HUDEP-2 (cell line): ENCODE results near the gene CEP112.
"Not testable (repeated sequence)": the region's sequence is repeated elsewhere in the genome, so short reads cannot be mapped to it uniquely, and the experiment has no call there.

Experiments used
- DNase-seq, 76 experiments: peaks; one replicate each; lab custom pipeline; 2025; ENCODE audit not compliant: unreplicated experiment in 76 of 76; lab: John Stamatoyannopoulos, UW

The CEP112 gene

DNA sequence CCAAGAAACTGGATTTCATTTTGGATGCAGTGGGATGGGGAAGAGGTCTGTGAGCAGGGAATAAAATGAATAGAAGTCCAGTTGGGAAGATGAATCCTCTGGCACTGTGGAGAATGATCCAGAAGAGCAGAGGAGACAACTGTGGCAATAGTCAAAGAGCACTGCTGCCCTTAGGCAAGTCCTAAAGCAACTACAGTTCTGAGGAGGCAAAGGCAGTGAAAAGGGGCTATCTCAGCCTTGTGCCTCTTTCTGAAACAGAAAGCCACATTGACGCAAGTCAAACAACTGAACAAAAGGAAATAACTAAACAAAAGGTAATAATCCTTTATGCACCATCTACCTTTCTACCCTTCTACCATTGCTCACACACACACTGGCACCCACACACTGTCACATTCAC lies 392.5 kb downstream of the CEP112 start:
- DNase-seq = no peak

DNA sequence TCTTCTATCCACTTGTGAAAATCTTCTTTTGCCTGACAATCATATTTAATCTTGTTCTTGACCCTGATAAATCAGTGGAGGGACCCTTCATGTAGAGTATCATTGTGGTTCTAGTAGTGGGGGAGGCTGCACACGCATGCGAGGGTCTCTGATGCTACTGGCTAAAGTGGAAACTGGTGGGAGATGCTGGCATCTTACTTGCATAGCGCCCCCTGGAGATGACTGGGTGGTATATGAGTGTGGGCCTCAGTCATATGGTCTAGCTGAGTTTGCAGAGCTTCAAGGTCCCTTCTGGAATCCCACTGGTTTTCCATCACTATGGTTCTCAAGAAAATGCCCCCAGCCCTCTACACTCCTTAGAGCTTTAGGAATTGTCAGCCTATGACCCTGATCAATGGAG lies 394.1 kb downstream of the CEP112 start:
- DNase-seq = peak in 14 of 76 experiments; percentile 1 to 29 (median 11)

DNA sequence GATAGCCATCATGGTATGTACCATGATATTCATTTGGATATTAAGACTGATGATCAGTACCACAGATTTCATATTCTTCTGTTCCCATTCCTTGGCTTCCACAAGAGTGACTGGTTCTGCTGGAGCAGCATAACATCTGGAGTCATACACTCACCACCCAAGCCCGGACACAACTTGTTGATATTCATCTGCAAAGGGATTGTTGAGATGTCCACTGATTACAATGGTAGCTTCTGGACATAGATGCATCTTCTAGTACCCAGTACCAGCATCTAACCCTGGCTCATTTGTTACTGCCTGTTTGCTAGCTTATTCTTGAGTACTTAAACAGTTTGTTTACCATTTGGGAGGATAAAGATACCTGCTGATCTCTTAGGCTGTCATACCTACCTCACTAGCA lies 394.8 kb downstream of the CEP112 start:
- no peak for DNase-seq

DNA sequence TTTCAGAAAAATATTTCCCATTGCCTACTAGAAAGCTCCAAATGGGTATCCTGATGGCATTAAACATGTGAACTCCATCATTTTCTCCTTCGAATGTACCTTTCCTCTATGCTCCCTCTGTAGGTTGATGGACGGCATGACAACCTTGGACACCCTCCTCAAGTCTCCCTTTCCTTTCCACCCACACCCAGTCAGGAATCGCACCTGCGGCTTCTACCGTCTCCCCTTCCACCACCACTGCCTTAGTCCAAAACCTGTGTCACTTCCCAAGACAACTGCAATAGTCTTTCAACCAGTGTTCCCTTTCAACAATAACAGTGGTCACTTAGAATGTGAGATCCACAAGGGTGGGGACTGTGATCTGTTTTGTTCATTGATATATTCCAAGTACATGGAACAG lies 397.4 kb downstream of the CEP112 start:
- DNase-seq = peak in 5 of 76 experiments; percentile 1 to 26 (median 4)

DNA sequence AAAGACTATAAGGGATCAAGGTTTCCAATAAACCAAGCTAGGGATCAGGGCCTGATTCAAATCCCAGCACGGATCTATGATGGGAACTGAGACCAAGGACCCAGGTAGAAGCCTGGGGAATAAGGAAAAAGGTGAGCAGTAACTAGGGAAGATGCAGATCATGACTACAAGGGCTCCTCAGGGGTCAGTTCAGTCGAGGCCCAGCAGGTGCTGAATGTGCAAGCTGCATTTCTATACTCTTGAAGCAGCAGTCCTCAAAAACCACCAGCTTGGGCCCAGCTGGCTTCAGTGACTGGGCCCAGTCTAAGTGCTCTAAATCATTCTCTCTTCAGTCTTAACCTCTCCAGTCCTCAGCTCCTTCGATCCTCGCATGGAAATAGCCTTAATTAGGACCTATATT lies 401.7 kb downstream of the CEP112 start:
- no peak for DNase-seq

DNA sequence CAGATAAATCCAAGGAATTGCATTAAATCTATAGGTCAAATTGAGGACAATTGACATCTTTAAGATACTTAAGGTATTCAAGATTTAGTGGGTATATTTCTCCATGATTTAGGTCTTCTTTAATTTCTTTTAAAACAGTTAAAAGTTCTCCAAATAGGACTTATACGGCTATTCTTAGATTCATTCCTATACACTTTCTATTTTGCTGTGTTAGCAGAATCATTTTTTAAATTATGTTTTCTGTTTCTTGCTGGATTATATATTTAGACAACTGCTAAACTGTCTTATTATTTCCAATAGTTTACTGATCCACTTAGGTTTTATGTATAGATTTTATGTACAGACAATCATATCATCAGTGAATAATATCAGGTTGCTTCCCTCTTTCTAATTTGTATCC lies 404.4 kb downstream of the CEP112 start:
- no peak for DNase-seq

DNA sequence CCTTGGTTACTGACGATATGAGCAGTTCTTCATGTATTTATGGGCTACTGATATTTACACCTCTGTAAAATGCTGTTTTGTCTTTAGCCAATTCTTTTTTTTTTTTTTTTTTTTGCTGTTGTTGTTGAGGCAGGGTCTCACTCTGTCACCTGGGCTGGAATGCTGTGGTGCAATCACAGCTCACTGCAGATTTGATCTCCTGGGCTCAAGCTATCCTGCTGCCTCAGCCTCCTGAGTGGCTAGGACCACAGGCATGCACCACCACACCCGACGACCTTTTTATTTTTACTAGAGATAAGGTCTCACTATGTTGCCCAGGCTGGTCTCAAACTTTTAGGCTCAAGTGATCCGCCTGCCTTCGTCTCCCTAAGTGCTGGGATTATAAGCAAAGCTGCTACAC lies 405.5 kb downstream of the CEP112 start:
- DNase-seq = no peak

DNA sequence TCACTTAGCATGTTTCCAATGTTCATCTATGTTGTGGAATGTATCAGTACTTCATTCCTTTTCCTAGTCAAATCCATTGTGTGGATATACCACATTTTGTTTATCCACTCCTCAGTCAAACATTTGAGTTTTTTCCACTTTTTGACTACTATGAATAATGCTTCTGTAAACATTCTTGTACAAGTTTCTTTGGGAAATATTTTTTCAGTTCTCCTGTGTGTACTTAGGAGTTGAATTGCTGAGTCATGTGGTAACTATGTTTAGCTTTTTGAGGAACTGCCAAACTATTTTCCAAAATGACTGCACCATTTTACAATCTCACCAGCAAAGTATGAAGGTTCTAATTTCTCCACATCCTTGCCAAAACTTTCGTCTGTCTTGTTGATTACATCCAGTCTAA lies 406.8 kb downstream of the CEP112 start:
- DNase-seq = no peak

DNA sequence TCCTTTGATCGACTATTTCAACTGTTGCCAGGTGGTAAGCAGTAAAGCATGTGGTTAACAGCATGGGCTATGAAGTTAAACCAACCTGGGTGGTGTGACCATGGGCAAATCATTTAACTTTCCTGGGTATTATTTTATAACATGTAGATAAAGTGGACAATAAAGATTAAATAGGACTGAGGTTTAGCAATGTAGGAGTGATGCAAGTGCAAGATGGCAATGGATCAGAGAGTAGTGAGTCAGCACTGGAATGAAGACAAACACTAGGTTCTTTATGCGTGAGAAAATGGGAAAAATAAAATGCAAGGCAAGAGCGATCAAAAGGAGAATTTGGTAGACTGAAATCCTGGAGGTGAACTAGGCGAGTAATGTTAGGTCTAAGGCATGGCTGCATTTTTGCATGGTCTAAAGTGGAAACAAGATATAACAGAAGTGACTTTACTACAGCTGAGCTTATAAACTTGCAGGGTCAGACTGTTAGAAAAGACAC lies 408.0 kb downstream of the CEP112 start:
- no peak for DNase-seq

DNA sequence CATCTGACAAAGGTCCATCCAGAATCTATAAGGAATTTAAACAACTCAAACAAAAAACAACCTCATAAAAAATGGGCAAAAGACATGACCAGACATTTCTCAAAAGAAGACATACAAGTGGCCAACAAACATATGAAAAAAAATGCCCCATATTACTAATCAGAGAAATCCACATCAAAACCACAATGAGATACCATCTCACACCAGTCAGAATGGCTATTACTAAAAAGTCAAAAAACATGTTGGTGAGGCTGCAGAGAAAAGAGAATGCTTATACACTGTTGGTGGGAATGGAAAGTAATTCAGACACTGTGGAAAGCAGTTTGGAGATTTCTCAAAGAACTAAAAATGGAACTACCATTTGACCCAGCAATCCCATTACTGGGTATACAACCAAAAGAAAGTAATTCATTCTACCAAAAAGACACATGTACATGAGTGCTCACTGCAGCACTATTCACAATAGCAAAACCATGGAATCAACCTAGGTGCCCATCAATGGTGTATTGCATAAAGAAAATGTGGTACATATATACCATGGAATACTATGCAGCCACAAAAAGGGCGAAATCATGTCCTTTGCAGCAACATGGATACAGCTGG lies 409.7 kb downstream of the CEP112 start:
- DNase-seq = not testable (repeated sequence)

DNA sequence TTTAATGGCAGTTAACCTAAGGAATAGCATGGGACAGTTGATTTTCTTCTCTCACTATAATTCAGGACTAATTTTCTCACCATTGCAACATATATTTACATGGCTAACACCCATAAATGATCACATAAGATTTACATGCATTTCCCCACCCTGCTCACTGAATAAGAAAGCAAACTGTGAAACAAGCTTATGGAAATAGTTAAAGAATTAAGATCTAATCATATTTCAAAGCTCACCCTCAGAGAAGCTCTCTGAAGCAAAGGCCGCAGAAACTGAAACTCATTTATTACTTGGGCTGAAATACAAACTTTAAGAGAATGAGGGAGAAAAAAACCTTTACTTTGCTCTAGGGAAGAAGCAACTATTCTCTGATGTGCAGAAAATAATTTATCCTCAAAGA lies 411.8 kb downstream of the CEP112 start:
- no peak for DNase-seq

DNA sequence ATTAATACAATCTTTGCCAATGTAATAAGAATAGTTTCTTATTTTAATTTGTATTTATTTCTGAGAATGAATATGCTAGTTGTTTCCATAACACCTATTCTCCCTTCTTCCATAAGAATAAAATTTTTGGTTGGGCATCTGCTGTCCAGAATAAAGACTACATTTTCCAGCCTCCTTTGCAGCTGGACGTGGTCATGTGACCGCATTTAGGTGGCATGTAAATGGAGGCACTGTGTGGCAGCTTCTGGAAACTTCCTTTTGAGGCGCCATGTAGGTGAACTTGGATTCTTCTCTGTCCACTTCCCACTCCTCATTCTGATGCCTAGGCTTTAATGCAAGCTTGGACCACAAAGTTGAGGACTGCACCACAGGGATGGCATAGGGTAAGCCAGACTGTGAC lies 415.0 kb downstream of the CEP112 start:
- no peak for DNase-seq

DNA sequence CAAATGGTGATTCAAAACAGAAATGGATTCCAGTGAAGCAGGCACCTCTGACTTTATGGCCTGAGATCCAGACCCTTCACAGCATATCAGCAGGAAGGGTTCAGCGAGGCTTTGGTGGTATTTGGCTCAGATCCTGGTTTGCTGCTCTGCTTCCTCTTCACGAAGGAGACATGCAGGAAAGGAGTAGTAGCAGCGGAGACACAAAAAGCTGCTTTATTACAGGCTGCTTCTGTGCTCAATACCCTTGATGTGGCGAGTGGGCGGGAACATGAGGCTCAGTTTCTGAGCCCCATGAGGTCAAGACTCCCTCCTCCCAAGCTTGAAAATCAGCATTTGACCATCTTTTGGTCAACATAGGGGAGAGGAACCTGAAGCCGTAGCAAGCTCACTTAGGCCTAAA lies 417.1 kb downstream of the CEP112 start:
- no peak for DNase-seq

DNA sequence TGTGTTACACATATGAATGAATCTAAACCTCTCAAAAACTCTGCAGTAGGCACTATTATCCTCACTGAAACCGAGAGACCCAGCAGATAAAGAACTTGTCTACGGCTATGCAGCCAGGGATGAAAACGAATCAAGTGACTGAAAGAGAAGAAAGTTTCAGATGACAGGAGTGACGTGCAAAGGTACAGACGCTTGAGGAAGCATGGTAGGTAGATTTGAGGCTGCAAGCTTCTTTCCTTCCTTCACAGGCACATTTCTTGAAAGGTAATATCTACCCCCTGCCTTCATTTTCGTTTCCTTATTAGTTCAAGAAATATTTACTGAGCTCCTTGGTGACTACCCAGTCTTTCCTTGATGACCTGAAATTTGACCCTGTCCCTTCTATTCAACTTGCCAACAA lies 418.9 kb downstream of the CEP112 start:
- no peak for DNase-seq

DNA sequence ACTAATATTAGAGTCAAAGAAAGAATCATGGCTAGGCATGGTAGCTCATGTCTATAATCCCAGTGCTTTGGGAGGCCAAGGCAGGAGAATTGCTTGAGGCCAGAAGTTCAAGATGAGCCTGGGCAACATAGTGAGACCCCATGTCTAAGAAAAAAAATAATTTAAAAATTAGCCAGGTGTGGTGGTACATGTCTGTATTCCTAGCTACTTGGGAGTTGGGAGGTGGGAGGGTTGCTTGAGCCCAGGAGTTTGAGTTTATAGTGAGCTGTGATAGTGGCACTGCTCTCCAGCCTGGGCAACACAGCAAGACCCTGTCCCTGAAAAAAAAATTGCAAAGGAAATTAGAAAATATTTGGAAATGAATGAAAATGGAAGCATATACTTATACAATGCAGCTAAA lies 420.2 kb downstream of the CEP112 start:
- no peak for DNase-seq

DNA sequence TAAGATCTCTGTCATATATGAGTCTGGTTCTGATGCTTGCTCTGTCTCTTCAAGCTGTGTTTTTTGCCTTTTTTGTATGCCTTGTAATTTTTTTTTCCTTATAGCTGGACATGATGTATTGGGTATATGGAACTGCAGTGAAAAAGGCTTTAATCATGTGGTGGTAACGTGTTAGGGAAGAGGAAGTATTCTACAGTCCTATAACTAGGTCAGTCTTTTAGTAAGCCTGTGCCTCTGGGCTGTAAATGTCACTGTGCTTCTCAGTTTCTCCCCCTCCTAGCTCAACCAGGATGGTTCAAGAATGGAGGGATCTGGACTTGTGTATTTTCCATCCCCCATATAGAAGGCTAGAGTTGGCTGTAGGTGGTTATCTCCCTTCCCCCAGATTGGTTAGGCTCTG lies 428.1 kb downstream of the CEP112 start:
- DNase-seq = no peak

DNA sequence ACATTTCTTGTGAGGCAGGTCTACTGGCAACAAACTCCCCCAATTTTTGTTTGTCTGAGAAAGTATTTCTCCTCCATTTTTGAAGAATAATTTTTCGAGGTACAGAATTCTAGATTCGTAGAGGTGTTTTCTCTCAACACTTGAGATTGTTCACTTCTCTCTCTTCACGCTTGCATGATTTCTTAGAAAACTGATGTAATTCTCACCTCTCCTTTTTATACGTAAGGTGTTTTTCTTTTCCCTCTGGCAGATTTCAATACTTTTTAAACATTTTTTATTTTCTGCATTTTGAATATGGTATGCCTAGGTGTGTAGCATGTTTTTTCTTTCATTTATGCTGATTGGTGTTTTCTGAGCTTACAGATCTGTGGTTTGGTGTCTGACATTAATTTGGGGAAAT lies 429.0 kb downstream of the CEP112 start:
- no peak for DNase-seq

DNA sequence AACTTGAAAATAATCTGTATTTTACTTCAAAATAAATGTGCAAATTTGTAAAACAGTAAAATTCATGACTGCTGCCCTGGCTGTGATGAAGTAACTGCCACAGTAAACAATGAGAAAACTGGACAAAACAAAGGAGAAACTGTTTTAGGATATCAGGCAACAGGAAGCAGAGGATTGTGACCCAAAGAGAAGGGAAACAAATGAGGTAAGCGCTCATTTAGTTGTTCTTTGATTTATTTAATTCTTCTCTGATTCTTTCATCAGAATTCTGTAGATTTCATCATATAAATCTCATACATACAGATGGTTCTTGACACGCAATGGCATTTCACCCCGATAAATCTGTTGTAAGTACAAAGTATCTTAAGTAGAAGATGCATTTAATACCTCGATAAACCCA lies 432.4 kb downstream of the CEP112 start:
- DNase-seq = no peak

DNA sequence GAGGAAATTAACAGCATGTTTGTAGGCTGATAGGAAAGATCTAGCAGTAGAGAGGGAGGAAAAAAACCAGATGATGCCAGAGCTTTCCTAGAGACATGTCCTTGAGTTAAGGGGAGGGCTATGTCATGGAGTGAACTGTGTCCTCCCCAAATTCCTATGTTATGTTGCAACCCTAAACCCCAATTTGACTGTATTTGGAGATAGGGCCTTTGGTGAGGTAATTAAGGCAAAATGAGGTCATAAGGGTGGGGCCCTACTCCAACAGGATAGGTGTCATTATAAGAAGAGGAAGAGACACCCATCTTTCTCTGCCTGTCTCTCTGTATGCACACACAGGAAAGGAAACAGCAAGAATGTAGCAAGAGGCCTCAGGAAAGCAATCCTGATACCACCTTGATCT lies 435.2 kb downstream of the CEP112 start:
- DNase-seq = no peak

DNA sequence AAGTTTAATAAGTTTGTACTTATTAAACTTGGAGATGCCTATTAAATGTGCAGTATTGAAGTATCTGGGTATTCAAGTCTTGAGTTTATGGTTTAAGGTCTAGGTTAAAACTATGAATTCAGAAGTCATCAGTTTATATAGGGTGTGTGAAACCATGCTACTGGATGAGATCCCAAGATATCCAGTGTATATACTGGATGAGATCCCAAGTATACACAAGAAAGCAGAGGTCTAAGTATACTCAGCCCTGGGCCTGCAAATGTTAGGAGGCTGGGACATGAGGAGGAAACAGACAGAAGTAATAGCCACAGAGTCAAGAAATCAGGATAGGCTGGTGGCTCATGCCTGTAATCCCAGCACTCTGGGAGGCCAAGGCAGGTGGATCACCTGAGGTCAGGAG lies 436.1 kb downstream of the CEP112 start:
- DNase-seq = no peak

DNA sequence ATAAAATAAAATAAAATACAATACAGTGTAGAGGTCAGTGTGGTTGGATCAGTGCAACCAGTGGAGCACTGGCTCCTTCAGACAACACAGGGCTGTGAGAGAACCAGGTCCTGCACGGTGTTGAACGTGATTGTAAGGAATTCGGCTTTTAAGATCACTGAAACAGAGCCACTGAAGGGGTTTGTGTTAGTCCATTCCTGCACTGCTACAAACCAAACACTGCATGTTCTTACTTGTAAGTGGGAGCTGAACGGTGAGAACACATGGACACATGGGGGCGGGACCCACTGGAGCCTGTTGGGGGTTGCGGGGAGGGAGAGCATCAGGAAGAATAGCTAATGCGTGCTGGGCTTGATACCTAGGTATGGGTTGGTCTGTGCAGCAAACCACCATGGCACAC lies 437.3 kb downstream of the CEP112 start:
- DNase-seq = no peak

DNA sequence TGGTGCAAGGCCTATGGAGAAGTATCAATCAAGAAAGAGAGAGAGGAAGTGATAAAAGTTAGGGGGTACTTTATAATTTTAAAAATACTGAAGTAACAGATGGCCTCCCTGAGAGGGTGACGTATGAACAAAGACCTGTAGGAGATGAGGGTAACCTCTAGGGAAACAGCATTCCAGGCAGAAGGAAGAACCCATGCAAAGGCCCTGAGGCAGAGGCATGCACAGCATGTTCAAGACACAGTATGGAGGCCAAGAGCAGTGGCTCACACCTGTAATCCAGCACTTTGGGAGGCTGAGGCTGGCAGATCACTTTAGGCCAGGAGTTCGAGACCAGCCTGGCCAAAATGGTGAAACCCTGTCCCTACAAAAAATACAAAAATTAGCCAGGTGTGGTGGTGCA lies 437.9 kb downstream of the CEP112 start:
- DNase-seq = no peak

DNA sequence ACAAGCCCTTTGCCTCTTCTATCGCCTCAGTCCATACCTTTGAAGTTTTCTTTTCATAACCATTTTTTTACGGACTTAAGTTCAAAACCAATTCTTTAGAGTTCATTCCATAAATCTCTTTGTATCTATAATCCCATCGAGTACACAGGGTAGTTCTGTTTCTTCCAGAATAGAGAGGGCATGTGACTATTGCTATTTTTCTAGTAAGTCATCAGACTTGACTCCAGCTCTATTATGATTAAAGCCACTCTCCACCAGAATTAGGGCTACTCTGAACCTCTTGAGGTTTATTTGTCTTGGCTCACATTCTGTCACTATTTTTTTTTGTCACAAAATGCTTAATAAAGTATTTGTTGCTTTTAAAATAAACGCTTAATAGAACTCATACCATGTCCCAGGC lies 438.6 kb downstream of the CEP112 start:
- no peak for DNase-seq
